MCF 10A (cell line): ENCODE measurements around the gene MAP3K7CL. TPM values are rescaled to one million over a fixed set of nuclear protein-coding genes. Genes with fewer than 3 reads are reported as not detected.

Source experiments
- BruUV-seq: library from RNA; stranded (reverse); fragments of 400-500 nt; replicated peaks from 2 replicates; lab custom pipeline; 2021; lab: Mats Ljungman, UMichigan
- CTCF ChIA-PET: fragments of 300-600 bp; sonication (Branson Sonifier 250); formaldehyde crosslinking; extraction: SDS; loops from one replicate; lab custom pipeline; 2021; ENCODE audit warnings: antibody characterized with exemption, inconsistent platforms; lab: Yijun Ruan, JAX
- POLR2A ChIA-PET: fragments of 300-600, 350-650 bp; sonication (Branson Sonifier 250); formaldehyde crosslinking; extraction: SDS; loops from one replicate; lab custom pipeline; 2020; ENCODE audit warnings: antibody characterized with exemption, inconsistent platforms; lab: Yijun Ruan, JAX
- DNase-seq: peaks from one replicate; pipeline ENCODE4 v3.0.0-alpha.2; 2018; ENCODE audit not compliant: unreplicated experiment
- H3K27ac Mint-ChIP-seq: one replicate; pipeline ENCODE4 v1.8.0; 2022; ENCODE audit warnings: mild to moderate bottlenecking, low read depth, mixed read lengths; ENCODE audit not compliant: unreplicated experiment
- H3K27me3 Mint-ChIP-seq: one replicate; pipeline ENCODE4 v1.8.0; 2022; ENCODE audit warnings: mixed read lengths; ENCODE audit not compliant: insufficient read depth, unreplicated experiment
- H3K36me3 Mint-ChIP-seq: one replicate; pipeline ENCODE4 v1.8.0; 2022; ENCODE audit warnings: mild to moderate bottlenecking, moderate library complexity, mixed read lengths; ENCODE audit not compliant: insufficient read depth, unreplicated experiment
- H3K4me1 Mint-ChIP-seq: one replicate; pipeline ENCODE4 v1.8.0; 2022; ENCODE audit warnings: mixed read lengths; ENCODE audit not compliant: insufficient read depth, unreplicated experiment
- H3K4me3 Mint-ChIP-seq: one replicate; pipeline ENCODE4 v1.8.0; 2022; ENCODE audit warnings: mild to moderate bottlenecking, moderate library complexity, mixed read lengths; ENCODE audit not compliant: unreplicated experiment
- H3K9me3 Mint-ChIP-seq: one replicate; pipeline ENCODE4 v1.8.0; 2022; ENCODE audit warnings: mixed read lengths; ENCODE audit not compliant: unreplicated experiment
- CTCF ChIP-seq: fragments of 200-600 bp; IDR thresholded peaks from one replicate; pipeline ENCODE4 v1.8.0; 2022; ENCODE audit warnings: antibody characterized with exemption, mild to moderate bottlenecking; ENCODE audit not compliant: unreplicated experiment
- intact Hi-C: fragments of 100-400 bp; cut with micrococcal nuclease; formaldehyde crosslinking; loops from 2 replicates; pipeline ENCODE4 v1.14.1; 2022
- total RNA-seq: library from RNA; stranded (reverse); gene quantifications from 2 replicates; pipeline ENCODE4 v1.2.3, GENCODE V29; 2022

The MAP3K7CL gene
- total RNA-seq, 1 experiment from 2014 or later = 4.9 TPM

GRCh38 chr21:29102791-29103257 is 27.6 kb upstream of the MAP3K7CL start:
- no TSS peak for BruUV-seq
- TF ChIP-seq CTCF = no peak
- no peaks in the 10 kb centered on the region for H3K27me3 Mint-ChIP-seq
- CTCF ChIA-PET = interaction anchor here (0.6 to 1.2 kb wide), 2 partner anchors 10 to 17 kb away, joined by 3 to 5 read pairs; no protein-coding TSS in a partner anchor
- no peak overlapping the region for H3K27ac Mint-ChIP-seq
- H3K4me1 Mint-ChIP-seq = peaks cover 15% of the 10 kb centered on the region
- POLR2A ChIA-PET = interaction anchor here (0.9 to 1.3 kb wide), 2 partner anchors 12 to 43 kb away, joined by 3 to 4 read pairs; no protein-coding TSS in a partner anchor
- no peak overlapping the region for H3K4me3 Mint-ChIP-seq
- intact Hi-C loops = no loop called here
- H3K36me3 Mint-ChIP-seq = no peaks in the 10 kb centered on the region
- no peak for DNase-seq
- H3K9me3 Mint-ChIP-seq = no peaks in the 10 kb centered on the region

- TF ChIP-seq CTCF = no peak
- Mint-ChIP-seq H3K9me3 (no peaks in the 10 kb centered on the region), H3K4me1 (peaks cover 13% of the 10 kb centered on the region), H3K4me3 (no peak overlapping the region), H3K27me3 (no peaks in the 10 kb centered on the region), H3K36me3 (no peaks in the 10 kb centered on the region), H3K27ac (no peak overlapping the region)
- BruUV-seq = no TSS peak
- intact Hi-C loops = no loop called here
- ChIA-PET CTCF (interaction anchor here (0.6 to 2.3 kb wide), 8 partner anchors 9 to 265 kb away, joined by 3 to 8 read pairs (median 4); no protein-coding TSS in a partner anchor), POLR2A (interaction anchor here (1.3 to 2.3 kb wide), 3 partner anchors 10 to 197 kb away, joined by 4 to 9 read pairs (median 7); no protein-coding TSS in a partner anchor)
- no peak for DNase-seq
Measured at GRCh38 chr21:29104239-29104708, 26.2 kb upstream of the MAP3K7CL start.

GRCh38 chr21:29105218-29105617 is 25.2 kb upstream of the MAP3K7CL start:
- no peak for TF ChIP-seq CTCF
- peak; percentile 27 for DNase-seq
- ChIA-PET CTCF (interaction anchor here (0.7 to 2.3 kb wide), 12 partner anchors 9 to 264 kb away, joined by 3 to 8 read pairs (median 4); partner anchors contain the start of gene CCT8), POLR2A (interaction anchor here (0.5 to 2.3 kb wide), 9 partner anchors 9 to 196 kb away, joined by 3 to 9 read pairs (median 4); partner anchors contain the start of gene CCT8)
- H3K9me3 Mint-ChIP-seq = no peaks in the 10 kb centered on the region
- no peak overlapping the region for H3K4me3 Mint-ChIP-seq
- no peaks in the 10 kb centered on the region for H3K27me3 Mint-ChIP-seq
- peak overlapping the region; percentile 18 for H3K27ac Mint-ChIP-seq
- H3K36me3 Mint-ChIP-seq = no peaks in the 10 kb centered on the region
- no TSS peak for BruUV-seq
- H3K4me1 Mint-ChIP-seq = peaks cover 9% of the 10 kb centered on the region
- intact Hi-C loops = no loop called here

GRCh38 chr21:29114765-29115500 is 15.5 kb upstream of the MAP3K7CL start:
- Mint-ChIP-seq H3K27me3 (no peaks in the 10 kb centered on the region), H3K4me3 (no peak overlapping the region), H3K9me3 (no peaks in the 10 kb centered on the region), H3K27ac (peak overlapping the region; percentile 57), H3K4me1 (no peaks in the 10 kb centered on the region), H3K36me3 (no peaks in the 10 kb centered on the region)
- TF ChIP-seq CTCF = no peak
- ChIA-PET POLR2A (interaction anchor here (0.8 to 4.0 kb wide), 9 partner anchors 10 to 186 kb away, joined by 3 to 25 read pairs (median 7); partner anchors contain the start of gene CCT8), CTCF (interaction anchor here (0.7 to 2.0 kb wide), 5 partner anchors 10 to 256 kb away, joined by 3 to 7 read pairs (median 4); no protein-coding TSS in a partner anchor)
- DNase-seq = peak; percentile 92
- no TSS peak for BruUV-seq
- intact Hi-C loops = no loop called here
